ENCODE measurements around the gene VSIG2.
A peak's percentile ranks its signal among the peaks of the same experiment; 100 is the strongest.

VSIG2 gene

GRCh38 chr11:124763156-124763947, 11.3 kb upstream of the VSIG2 start:
- peak; percentile 62 for DNase-seq

- DNase-seq = no peak
Measured at GRCh38 chr11:124762624-124763155, 10.6 kb upstream of the VSIG2 start.

GRCh38 chr11:124762105-124762623, 10.1 kb upstream of the VSIG2 start, which contains the start of gene ESAM:
TSS of gene ESAM (minus strand) at chr11:124762290. CDS start at chr11:124762154, 136 bp downstream.
- peak; percentile 39 for DNase-seq

GRCh38 chr11:124761301-124762104, 9.4 kb upstream of the VSIG2 start:
- no peak for DNase-seq

GRCh38 chr11:124760806-124761205, 8.8 kb upstream of the VSIG2 start:
- DNase-seq = no peak

GRCh38 chr11:124760205-124760652, 8.2 kb upstream of the VSIG2 start:
- DNase-seq = no peak

- DNase-seq = no peak
Measured at GRCh38 chr11:124759266-124760204, 7.5 kb upstream of the VSIG2 start.

GRCh38 chr11:124758355-124759265, 6.6 kb upstream of the VSIG2 start:
- DNase-seq = peak; percentile 81

GRCh38 chr11:124757320-124757719, 5.3 kb upstream of the VSIG2 start:
- DNase-seq = no peak

GRCh38 chr11:124756753-124757227, 4.7 kb upstream of the VSIG2 start:
- DNase-seq = no peak

- no peak for DNase-seq
Measured at GRCh38 chr11:124756033-124756752, 4.1 kb upstream of the VSIG2 start.

GRCh38 chr11:124754710-124755109, 2.7 kb upstream of the VSIG2 start:
- DNase-seq = no peak

GRCh38 chr11:124754309-124754708, 2.3 kb upstream of the VSIG2 start:
- DNase-seq = no peak

- DNase-seq = no peak
Measured at GRCh38 chr11:124753624-124754023, 1.6 kb upstream of the VSIG2 start.

GRCh38 chr11:124753205-124753604, 1.1 kb upstream of the VSIG2 start:
- DNase-seq = peak; percentile 57

GRCh38 chr11:124752471-124753102, 532 bp upstream of the VSIG2 start:
- DNase-seq = no peak

- DNase-seq = no peak
Measured at GRCh38 chr11:124751391-124751740, 689 bp downstream of the VSIG2 start.

- DNase-seq = peak; percentile 37
Measured at GRCh38 chr11:124749912-124750311, 2.1 kb downstream of the VSIG2 start.

- DNase-seq = peak; percentile 44
Measured at GRCh38 chr11:124748481-124749343, 3.3 kb downstream of the VSIG2 start.

All from suppressor macrophage treated with lipopolysaccharide for 4 hours (primary cell).